Smooth muscle cell (in vitro differentiated cells): ENCODE measurements around the gene SNX9. TPM values are rescaled to one million over a fixed set of nuclear protein-coding genes. Genes with fewer than 3 reads are reported as not detected.

Source experiments
- DNase-seq: peaks from one replicate; lab custom pipeline; 2025; ENCODE audit not compliant: unreplicated experiment; lab: John Stamatoyannopoulos, UW
- H2AFZ ChIP-seq: fragments of 200-600 bp; sonication (generic); 2 replicates; pipeline ENCODE4 v1.6.0; 2016; ENCODE audit warnings: antibody characterized with exemption, low read depth, mild to moderate bottlenecking
- H3F3A ChIP-seq: fragments of 200-600 bp; sonication (generic); 2 replicates; pipeline ENCODE4 v1.6.0; 2017; ENCODE audit warnings: antibody characterized with exemption, low read depth
- H3K27ac ChIP-seq: fragments of 200-600 bp; sonication (generic); 2 replicates; pipeline ENCODE4 v1.5.1; 2016; ENCODE audit warnings: low read depth, mild to moderate bottlenecking
- H3K27me3 ChIP-seq: fragments of 200-600 bp; sonication (generic); 2 replicates; pipeline ENCODE4 v1.6.1; 2016; ENCODE audit warnings: low read depth, mild to moderate bottlenecking
- H3K36me3 ChIP-seq: fragments of 200-600 bp; sonication (generic); 2 replicates; pipeline ENCODE4 v1.5.1; 2016; ENCODE audit warnings: low read depth
- H3K4me1 ChIP-seq: fragments of 200-600 bp; sonication (generic); 2 replicates; pipeline ENCODE4 v1.5.1; 2016; ENCODE audit warnings: low read depth
- H3K4me2 ChIP-seq: fragments of 200-600 bp; sonication (generic); 2 replicates; pipeline ENCODE4 v1.6.0; 2016; ENCODE audit warnings: mild to moderate bottlenecking
- H3K4me3 ChIP-seq: fragments of 200-600 bp; sonication (generic); 2 replicates; pipeline ENCODE4 v1.5.1; 2016; ENCODE audit warnings: mild to moderate bottlenecking
- H3K79me2 ChIP-seq: fragments of 200-600 bp; sonication (generic); 2 replicates; pipeline ENCODE4 v1.6.0; 2016; ENCODE audit warnings: low read depth, mild to moderate bottlenecking
- H3K9ac ChIP-seq: fragments of 200-600 bp; sonication (generic); 2 replicates; pipeline ENCODE4 v1.6.0; 2016; ENCODE audit warnings: low read depth
- H3K9me3 ChIP-seq: fragments of 200-600 bp; sonication (generic); replicated peaks from 2 replicates; pipeline ENCODE4 v1.5.1; 2016; ENCODE audit warnings: low read depth
- H4K20me1 ChIP-seq: fragments of 200-600 bp; sonication (generic); 2 replicates; pipeline ENCODE4 v1.6.0; 2016; ENCODE audit warnings: low read depth
- CTCF ChIP-seq: fragments of 200-600 bp; sonication (generic); IDR thresholded peaks from 2 replicates; pipeline ENCODE4 v1.5.1; 2017; ENCODE audit warnings: borderline replicate concordance, mild to moderate bottlenecking, antibody characterized with exemption; ENCODE audit not compliant: insufficient read depth, poor library complexity, severe bottlenecking
- WGBS: methylation state at CpG from one replicate; pipeline ENCODE4 v1.1.7; 2016; ENCODE audit warnings: low lambda C conversion rate; 5-methylcytosine and 5-hydroxymethylcytosine counted together
- polyA plus RNA-seq: library from polyadenylated mRNA; unstranded; fragments of >200 nt; fragmentation: Nextera tagmentation; extraction: Ambion mirVana; gene quantifications from 2 replicates; pipeline ENCODE4 v1.2.1, GENCODE V29; 2016
- total RNA-seq: library from RNA; depleted of rRNA; stranded (reverse); fragments of >200 nt; gene quantifications from 2 replicates; pipeline ENCODE4 v1.2.3, GENCODE V29; 2014

Gene SNX9
- total and polyA plus RNA-seq, 2 experiments from 2014 or later = 28.9 to 29.0 TPM

- DNase-seq = no peak
- Histone ChIP-seq H3K4me1 (peaks cover 10% of the 10 kb centered on the region), H3K36me3 (no peaks in the 10 kb centered on the region), H3K4me3 (no peak overlapping the region), H3K27me3 (no peaks in the 10 kb centered on the region), H4K20me1 (no peaks in the 10 kb centered on the region), H2AFZ (no peak overlapping the region), H3K27ac (no peak overlapping the region), H3K9me3 (no peaks in the 10 kb centered on the region), H3K79me2 (no peaks in the 10 kb centered on the region), H3K9ac (no peak overlapping the region), H3F3A (peaks cover 6% of the 10 kb centered on the region), H3K4me2 (no peak overlapping the region)
- no peak for TF ChIP-seq CTCF
Observed at GRCh38 chr6:157811137-157811475, 11.9 kb upstream of the SNX9 start.

GRCh38 chr6:157811476-157812173 lies 11.4 kb upstream of the SNX9 start:
- no peak overlapping the region for H3K27ac ChIP-seq
- H3K9me3 ChIP-seq = no peaks in the 10 kb centered on the region
- H2AFZ ChIP-seq = no peak overlapping the region
- no peak overlapping the region for H3K9ac ChIP-seq
- no peak for DNase-seq
- no peaks in the 10 kb centered on the region for H3K36me3 ChIP-seq
- H3F3A ChIP-seq = peaks cover 6% of the 10 kb centered on the region
- no peak overlapping the region for H3K4me2 ChIP-seq
- H3K4me1 ChIP-seq = peaks cover 10% of the 10 kb centered on the region
- H3K4me3 ChIP-seq = no peak overlapping the region
- H3K79me2 ChIP-seq = no peaks in the 10 kb centered on the region
- TF ChIP-seq CTCF = no peak
- no peaks in the 10 kb centered on the region for H4K20me1 ChIP-seq
- WGBS = 82% methylated on average over 3 of the region's 3 CpGs
- H3K27me3 ChIP-seq = no peaks in the 10 kb centered on the region

GRCh38 chr6:157812425-157813171 lies 10.4 kb upstream of the SNX9 start:
- Histone ChIP-seq H3K4me1 (peaks cover 10% of the 10 kb centered on the region), H3K79me2 (no peaks in the 10 kb centered on the region), H3K9me3 (no peaks in the 10 kb centered on the region), H3K4me2 (no peak overlapping the region), H4K20me1 (no peaks in the 10 kb centered on the region), H3K36me3 (no peaks in the 10 kb centered on the region), H3K27me3 (no peaks in the 10 kb centered on the region), H3F3A (peaks cover 6% of the 10 kb centered on the region), H3K4me3 (no peak overlapping the region), H3K9ac (no peak overlapping the region), H3K27ac (no peak overlapping the region), H2AFZ (no peak overlapping the region)
- no peak for DNase-seq
- TF ChIP-seq CTCF = no peak

GRCh38 chr6:157813191-157813590 lies 9.9 kb upstream of the SNX9 start:
- Histone ChIP-seq H3K27me3 (no peaks in the 10 kb centered on the region), H3K9ac (no peak overlapping the region), H4K20me1 (no peaks in the 10 kb centered on the region), H3K79me2 (no peaks in the 10 kb centered on the region), H3K36me3 (no peaks in the 10 kb centered on the region), H3K4me1 (peaks cover 10% of the 10 kb centered on the region), H3K4me3 (no peak overlapping the region), H3K9me3 (no peaks in the 10 kb centered on the region), H3F3A (peaks cover 6% of the 10 kb centered on the region), H2AFZ (peak overlapping the region; percentile 59), H3K4me2 (peak overlapping the region; percentile 27), H3K27ac (peak overlapping the region; percentile 63)
- DNase-seq = no peak
- WGBS = 88% methylated on average over 5 of the region's 5 CpGs
- TF ChIP-seq CTCF = no peak
